Heart right ventricle (tissue), 16 donors: ENCODE results near the gene CALHM6. TPM values are rescaled to one million over a fixed set of nuclear protein-coding genes. Genes with fewer than 3 reads are reported as not detected.

Source experiments
- ATAC-seq, 8 donors: fragments of 200-7000 bp; cut with Tn5 transposase; one replicate each; pipeline ENCODE4 v1.9.1; 2020; ENCODE audit warnings: mild to moderate bottlenecking in 8 of 8, moderate library complexity in 8 of 8, moderate number of reproducible peaks in 1 of 8
- DNase-seq, 2 donors: peaks; one replicate each; pipeline ENCODE4 v3.0.0-alpha.2; 2020
- H3K27ac ChIP-seq, 10 donors: fragments of 200-600 bp; sonication (generic) in 2 of 10; one replicate each; pipeline versions ENCODE4 v1.5.0 to v1.8.0; 2020 to 2022; ENCODE audit warnings: mild to moderate bottlenecking in 3 of 10
- H3K27me3 ChIP-seq, 7 donors: fragments of 200-600 bp; one replicate each; pipeline ENCODE4 v1.8.0; 2021 to 2022; ENCODE audit warnings: mild to moderate bottlenecking in 2 of 7
- H3K36me3 ChIP-seq, 9 donors: fragments of 200-600 bp; sonication (generic) in 1 of 9; one replicate each; pipeline versions ENCODE4 v1.5.0 to v1.8.0; 2020 to 2022; ENCODE audit warnings: mild to moderate bottlenecking in 2 of 9
- H3K4me1 ChIP-seq, 9 donors: fragments of 200-600 bp; sonication (generic) in 1 of 9; one replicate each; pipeline versions ENCODE4 v1.5.0 to v1.8.0; 2020 to 2022; ENCODE audit warnings: mild to moderate bottlenecking in 4 of 9
- H3K4me3 ChIP-seq, 10 donors: fragments of 200-600 bp; sonication (generic) in 2 of 10; one replicate each; pipeline versions ENCODE4 v1.5.0 to v1.8.0; 2020 to 2022; ENCODE audit warnings: mild to moderate bottlenecking in 7 of 10, moderate library complexity in 2 of 10
- H3K9me3 ChIP-seq, 11 donors: fragments of 200-600 bp in 10 of 11; sonication (generic) in 2 of 11; one replicate each; pipeline versions ENCODE4 v1.5.0 to v1.8.0; 2013 to 2022; ENCODE audit warnings: mild to moderate bottlenecking in 2 of 11, control low read depth in 1 of 11, moderate library complexity in 1 of 11
- CTCF ChIP-seq, 9 donors: fragments of 200-600 bp; sonication (generic) in 2 of 9; IDR thresholded peaks; one replicate each; pipeline versions ENCODE4 v1.5.0 to v1.8.0; 2021 to 2022; ENCODE audit warnings: antibody characterized with exemption in 9 of 9, mild to moderate bottlenecking in 5 of 9, moderate library complexity in 1 of 9
- WGBS, 2 donors: extraction: QIAGEN DNeasy Blood & Tissue Kit; methylation state at CpG; one replicate each; pipeline ENCODE4 v1.1.7; 2013; ENCODE audit warnings: inconsistent platforms in 1 of 2; 5-methylcytosine and 5-hydroxymethylcytosine counted together
- intact Hi-C, 10 donors: fragments of 100-400 bp; cut with DNase I; formaldehyde crosslinking; loops; one replicate each; pipeline versions ENCODE4 v1.11.1 to v1.14.2; 2022
- polyA plus RNA-seq, 2 donors: library from polyadenylated mRNA; stranded (reverse); fragments of 200-250 nt; gene quantifications; one replicate each; pipeline ENCODE4 v1.2.3, GENCODE V29; 2013
- total RNA-seq, 10 donors: library from RNA; stranded (reverse); fragmentation: NEBNext Ultra II Directional in 3 of 10; extraction: Animal tissue kit (Norgen Biotek cat#: 25700) in 3 of 10; gene quantifications; one replicate each; pipeline versions ENCODE4 v1.2.1 to v1.2.4, GENCODE V29; 2021 to 2023
- donor health status: Arrhythmogenic right ventricular cardiomyopathy.
- donor health status: ischemic (EF 13 %, LVEDD 7.1; RV severe dilation, severe dysfunction).
- donor health status: healthy with polysubstance abuse.
- donor health status: DM: no; HTN: yes; CAD: no.
- donor health status: DM: no; HTN: no; CAD: no.
- donor health status: ischemic (EF 25% LVEDD 6.9; RV normal size, moderate dysfunction).
- donor health status: ischemic (EF 25% LVEDD 5.7; RV mildly dilated, moderate dysfunction).
- donor health status: healthy.
- donor health status: DM: yes; HTN: yes; CAD: no.
- donor health status: Ischemic cardiomyopathy.
- donor health status: ischemic (EF 35%, LVEDD 5.7; RV mildly dilated, moderate dysfunction).
- donor health status: nonischemic (EF 11% LVEDD 7.7; RV severe dilation, severe dysfunction).
- donor health status: DM: yes; HTN: yes; CAD: no.
- donor health status: PGD.
- donor health status: ischemic (EF 29% LVEDD 5.4; RV normal size, mild dysfunction).
- donor health status: nonischemic (EF 23%, LVEDD 6.1; RV moderate dilation, normal function).

Gene CALHM6
- total and polyA plus RNA-seq, 12 donors: 0.45 to 40.8 (median 1.5) TPM; not detected in 2

DNA sequence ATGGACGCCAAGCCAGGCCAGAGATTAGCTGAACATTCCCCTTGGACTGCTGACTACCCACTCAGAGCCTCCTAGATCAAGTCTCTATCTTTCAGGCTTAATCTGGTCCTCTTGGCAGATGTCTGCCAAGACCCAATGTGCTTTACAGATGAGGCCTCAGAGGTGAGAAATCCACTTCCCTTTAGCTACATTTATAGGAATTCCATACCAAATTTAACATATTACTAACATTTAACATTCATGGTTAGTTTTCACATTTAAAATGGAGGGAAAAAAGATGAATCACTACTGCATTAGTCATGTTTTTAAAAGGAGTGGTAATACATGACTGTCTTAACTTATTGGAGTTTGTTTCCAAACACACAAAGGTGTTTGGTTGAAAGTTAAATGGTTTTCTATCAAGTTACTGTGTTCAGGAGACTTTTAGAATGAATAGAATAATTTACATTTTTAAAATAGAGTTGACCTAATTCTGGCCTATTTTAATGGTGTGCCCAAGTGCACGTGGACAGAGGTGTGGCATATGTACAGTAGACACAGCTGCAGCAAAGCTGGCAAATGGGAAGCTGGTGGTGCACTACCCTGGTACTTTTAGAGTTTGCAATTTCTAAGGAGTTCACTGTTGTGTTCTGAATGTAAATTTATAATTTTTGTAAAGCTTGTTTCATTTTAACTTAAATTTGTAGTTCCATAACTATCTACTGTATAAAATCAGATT is 41.9 kb upstream of the CALHM6 start:
- Histone ChIP-seq H3K9me3 (no peaks in the 10 kb centered on the region), H3K36me3 (peaks cover 0 to 5% (median 0%) of the 10 kb centered on the region in 9 donors), H3K27me3 (no peaks in the 10 kb centered on the region), H3K4me3 (no peak overlapping the region), H3K27ac (no peak overlapping the region), H3K4me1 (peaks cover 0 to 23% (median 6%) of the 10 kb centered on the region in 9 donors)
- no peak for TF ChIP-seq CTCF (IDR thresholded peaks at IDR 0.05)
- intact Hi-C loops: no loop called here
- ATAC-seq (no peak), DNase-seq (no peak)
- WGBS, 2 donors: 49 to 68% methylated on average over 2 of the region's 2 CpGs

DNA sequence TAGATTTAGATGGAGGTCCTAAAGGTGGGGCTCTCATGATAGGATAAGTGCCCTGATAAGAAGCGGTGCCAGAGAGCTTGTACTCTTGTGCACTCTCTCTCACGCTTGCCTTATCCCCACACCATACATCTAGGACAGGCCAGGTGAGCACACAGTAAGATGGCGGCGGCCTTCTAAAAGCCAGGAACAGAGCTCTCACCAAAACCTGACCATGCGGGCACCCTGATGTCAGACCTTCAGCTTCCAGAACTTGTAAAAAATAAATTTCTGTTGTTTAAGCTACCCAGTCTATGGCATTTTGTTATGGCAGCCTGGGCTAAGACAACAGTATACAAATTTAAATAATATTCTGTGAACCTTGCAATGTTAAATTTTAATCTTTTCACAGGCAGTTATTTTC is 40.8 kb upstream of the CALHM6 start:
- peaks cover 0 to under 1% (median 0%) of the 10 kb centered on the region in 9 donors for H3K36me3 ChIP-seq
- ATAC-seq (no peak), DNase-seq (no peak)
- no peaks in the 10 kb centered on the region for H3K9me3 ChIP-seq
- H3K4me1 ChIP-seq: peaks cover 0 to 23% (median 6%) of the 10 kb centered on the region in 9 donors
- no peak overlapping the region for H3K27ac ChIP-seq
- no peaks in the 10 kb centered on the region for H3K27me3 ChIP-seq
- H3K4me3 ChIP-seq: no peak overlapping the region
- TF ChIP-seq CTCF (IDR thresholded peaks at IDR 0.05): no peak
- intact Hi-C loops: no loop called here
- 92 to 96% methylated on average over 5 of the region's 5 CpGs for WGBS, 2 donors

- H3K4me3 ChIP-seq: no peak overlapping the region
- peaks cover 0 to 23% (median 6%) of the 10 kb centered on the region in 9 donors for H3K4me1 ChIP-seq
- DNase-seq: no peak
- WGBS, 2 donors: 39 to 52% methylated on average over 3 of the region's 3 CpGs
- intact Hi-C loops: no loop called here
- peaks cover 0 to 12% (median 0%) of the 10 kb centered on the region in 9 donors for H3K36me3 ChIP-seq
- TF ChIP-seq CTCF (IDR thresholded peaks at IDR 0.05): no peak
- no peaks in the 10 kb centered on the region for H3K27me3 ChIP-seq
- no peak for ATAC-seq
- no peak overlapping the region for H3K27ac ChIP-seq
- no peaks in the 10 kb centered on the region for H3K9me3 ChIP-seq
Observed at GRCh38 chr6:116422238-116422637, 38.9 kb upstream of the CALHM6 start.

DNA sequence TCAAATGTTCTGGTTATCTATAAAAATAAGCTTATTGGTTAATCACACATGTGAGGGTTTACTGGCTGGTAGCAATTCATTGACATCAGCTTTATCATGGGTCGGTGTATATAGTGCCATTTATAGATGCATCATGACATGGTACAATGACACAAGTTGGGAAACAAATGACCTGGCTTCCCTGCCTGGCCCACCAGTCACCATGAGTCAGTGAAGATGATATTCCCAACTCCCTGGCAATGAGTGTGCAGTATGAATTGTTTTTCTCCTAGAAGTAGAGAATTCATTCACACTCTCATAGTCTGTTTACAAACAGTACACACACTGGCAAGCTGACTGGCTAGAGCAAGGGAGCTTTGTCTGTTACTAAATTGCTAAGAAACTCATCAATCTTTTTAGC is 37.2 kb upstream of the CALHM6 start:
- no peak for TF ChIP-seq CTCF (IDR thresholded peaks at IDR 0.05)
- no peaks in the 10 kb centered on the region for H3K27me3 ChIP-seq
- intact Hi-C loops: no loop called here
- ATAC-seq: no peak
- no peaks in the 10 kb centered on the region for H3K9me3 ChIP-seq
- peaks cover 0 to 18% (median 5%) of the 10 kb centered on the region in 9 donors for H3K4me1 ChIP-seq
- no peak overlapping the region for H3K27ac ChIP-seq
- H3K4me3 ChIP-seq: no peak overlapping the region
- H3K36me3 ChIP-seq: peaks cover 0 to 29% (median 6%) of the 10 kb centered on the region in 9 donors
- DNase-seq: no peak
- 50 to 62% methylated on average over 1 of the region's 1 CpG for WGBS, 2 donors
